PFSK-1 (cell line): Measurements from ENCODE around the gene ANO3.

Source experiments
- POLR2AphosphoS5 ChIP-seq: IDR thresholded peaks from 2 replicates; pipeline ENCODE4 v1.6.1; 2012; ENCODE audit warnings: low read depth, mild to moderate bottlenecking, control low read depth, low read length, moderate library complexity
- TAF1 ChIP-seq: IDR thresholded peaks from 2 replicates; pipeline ENCODE4 v1.6.1; 2012; ENCODE audit warnings: low read length, control low read depth, borderline replicate concordance; ENCODE audit not compliant: insufficient read depth

GRCh38 chr11:26507229-26507628 is 175.3 kb downstream of the ANO3 start:
- TF ChIP-seq POLR2AphosphoS5 (no peak), TAF1 (no peak)
